Non-pigmented ciliary epithelial cell (primary cell): Measurements from ENCODE around the gene LCN2.

ENCODE experiments used
- DNase-seq: peaks from one replicate; pipeline ENCODE4 v3.0.0-alpha.2; 2010; ENCODE audit warnings: low read depth

LCN2 gene

GRCh38 chr9:128115187-128116103 lies 33.8 kb upstream of the LCN2 start:
- no peak for DNase-seq

- no peak for DNase-seq
These were observed 32.9 kb upstream of the LCN2 start for GRCh38 chr9:128116104-128117083.

- no peak for DNase-seq
These were observed 31.4 kb upstream of the LCN2 start for GRCh38 chr9:128117613-128118471.

GRCh38 chr9:128118472-128118857 lies 30.8 kb upstream of the LCN2 start:
- no peak for DNase-seq

- DNase-seq = no peak
These were observed 30.1 kb upstream of the LCN2 start for GRCh38 chr9:128118971-128119665.

GRCh38 chr9:128120061-128120740 lies 29.1 kb upstream of the LCN2 start:
- DNase-seq = no peak

- DNase-seq = no peak
These were observed 28.4 kb upstream of the LCN2 start for GRCh38 chr9:128120741-128121465.

- DNase-seq = no peak
These were observed 27.8 kb upstream of the LCN2 start for GRCh38 chr9:128121466-128121810.

- no peak for DNase-seq
These were observed 27.1 kb upstream of the LCN2 start for GRCh38 chr9:128121924-128122808.

- DNase-seq = no peak
These were observed 26.5 kb upstream of the LCN2 start for GRCh38 chr9:128122809-128123175.

GRCh38 chr9:128123451-128124080 lies 25.7 kb upstream of the LCN2 start:
- DNase-seq = no peak

GRCh38 chr9:128124451-128124850 lies 24.8 kb upstream of the LCN2 start:
- no peak for DNase-seq

- DNase-seq = peak; percentile 17
These were observed 24.2 kb upstream of the LCN2 start for GRCh38 chr9:128124873-128125579.

GRCh38 chr9:128125580-128126354 lies 23.5 kb upstream of the LCN2 start:
- DNase-seq = no peak

- DNase-seq = peak; percentile 14
These were observed 21.7 kb upstream of the LCN2 start, which contains the start of gene PTGES2 for GRCh38 chr9:128127568-128127989. Gene PTGES2 (minus strand): TSS chr9:128127729. CDS start chr9:128127717, 12 bp downstream.

GRCh38 chr9:128127990-128128835 lies 21.0 kb upstream of the LCN2 start:
- peak; percentile 54 for DNase-seq
